K562 (cell line): ENCODE results near the gene CPT1B. TPM values are rescaled to one million over a fixed set of nuclear protein-coding genes. Genes with fewer than 3 reads are reported as not detected.
A peak's percentile ranks its signal among the peaks of the same experiment; 100 is the strongest.

Experiments used
- BRF1 ChIP-seq: IDR thresholded peaks from 3 replicates; pipeline ENCODE4 v1.6.1; 2011; ENCODE audit warnings: borderline replicate concordance, mild to moderate bottlenecking; ENCODE audit not compliant: insufficient read length; ENCODE audit errors: extremely low read depth
- CBX2 ChIP-seq: fragments of 200-600 bp; sonication (generic); IDR thresholded peaks from one replicate; pipeline ENCODE4 v1.6.1; 2012; ENCODE audit warnings: mild to moderate bottlenecking, low read length, inconsistent platforms; ENCODE audit not compliant: insufficient read depth, poor library complexity, severe bottlenecking
- CCNT2 ChIP-seq: IDR thresholded peaks from 2 replicates; pipeline ENCODE4 v1.6.1; 2011; ENCODE audit warnings: borderline replicate concordance, low read depth, mild to moderate bottlenecking, moderate library complexity, mixed read lengths, low read length; ENCODE audit not compliant: insufficient read length; ENCODE audit errors: extremely low read depth
- HMGN3 ChIP-seq: IDR thresholded peaks from 2 replicates; pipeline ENCODE4 v1.6.1; 2011; ENCODE audit warnings: borderline replicate concordance, low read depth, mild to moderate bottlenecking, mixed read lengths, low read length; ENCODE audit not compliant: insufficient read length; ENCODE audit errors: extremely low read depth
- MAZ ChIP-seq, 2 experiments: fragments of 450-650 bp in 1 of 2; sonication (generic) in 1 of 2; formaldehyde crosslinking; IDR thresholded peaks in 1 of 2; conservative IDR thresholded peaks in 1 of 2; 2 replicates each; pipeline versions ENCODE4 v1.4.0 to v1.5.0; 2020; ENCODE audit warnings: mild to moderate bottlenecking in 1 of 2, missing genetic modification reagents in 1 of 2
- NR0B1 ChIP-seq: fragments of 450-650 bp; IDR thresholded peaks from one replicate; pipeline ENCODE4 v1.6.1; 2018; ENCODE audit warnings: mild to moderate bottlenecking, moderate library complexity; ENCODE audit not compliant: partially characterized antibody
- RAD21 ChIP-seq, 2 experiments: fragments of 250-450 bp in 1 of 2; fragments of 450-650 bp in 1 of 2; sonication (Bioruptor Pico) in 1 of 2; formaldehyde crosslinking in 1 of 2; IDR thresholded peaks in 1 of 2; conservative IDR thresholded peaks in 1 of 2; 2 replicates each; pipeline versions ENCODE4 v1.4.0 to v1.8.0; 2020 to 2022; ENCODE audit warnings: mild to moderate bottlenecking in 2 of 2, moderate library complexity in 1 of 2
- REST ChIP-seq, 2 experiments: fragments of 450-650 bp; formaldehyde crosslinking in 1 of 2; IDR thresholded peaks; 2 replicates each; pipeline versions ENCODE4 v1.4.0 to v1.6.1; 2014 to 2020; ENCODE audit warnings: mild to moderate bottlenecking in 2 of 2, borderline replicate concordance in 1 of 2, low read depth in 1 of 2
- SUPT5H ChIP-seq: fragments of 450-650 bp; IDR thresholded peaks from 2 replicates; pipeline ENCODE4 v1.6.1; 2016
- TOE1 ChIP-seq, 2 experiments: fragments of 450-650 bp in 1 of 2; sonication (generic) in 1 of 2; formaldehyde crosslinking in 1 of 2; IDR thresholded peaks; 2 replicates each; pipeline versions ENCODE4 v1.7.1 to v1.8.0; 2016 to 2022; ENCODE audit warnings: borderline replicate concordance in 2 of 2, mild to moderate bottlenecking in 2 of 2, antibody characterized with exemption in 1 of 2, inconsistent platforms in 1 of 2, low read depth in 1 of 2, missing genetic modification reagents in 1 of 2, moderate library complexity in 1 of 2
- ZNF639 ChIP-seq, 2 experiments: fragments of 200-800 bp in 1 of 2; sonication (Bioruptor generic) in 1 of 2; sonication (generic) in 1 of 2; formaldehyde crosslinking in 1 of 2; IDR thresholded peaks in 1 of 2; conservative IDR thresholded peaks in 1 of 2; 2 replicates each; pipeline versions ENCODE4 v1.5.0 to v1.6.1; 2016 to 2020; ENCODE audit warnings: missing compliant biosample characterization in 1 of 2, missing genetic modification characterization in 1 of 2, missing genetic modification reagents in 1 of 2
- ZNF830 ChIP-seq: fragments of 250-450 bp; sonication (Bioruptor Pico); IDR thresholded peaks from 2 replicates; pipeline ENCODE4 v1.5.0; 2021; ENCODE audit warnings: mild to moderate bottlenecking
- polyA plus RNA-seq, 8 experiments: library from polyadenylated mRNA; depleted of rRNA in 4 of 8; stranded (reverse) in 5 of 8; unstranded in 3 of 8; fragments of >200 nt; fragmentation: Nextera tagmentation in 2 of 8; fragmentation: Illumina TruSeq in 1 of 8; extraction: Ambion mirVana in 2 of 8; extraction: Trizol in 1 of 8; gene quantifications; 2 replicates each; pipeline versions ENCODE4 v1.2.1 to v1.2.3, GENCODE V29; 2011 to 2014; ENCODE audit warnings: inconsistent platforms in 1 of 8, missing spikeins in 1 of 8
- total RNA-seq, 7 experiments: library from RNA; depleted of rRNA in 6 of 7; stranded (reverse); fragments of >200 nt in 6 of 7; fragmentation: Illumina TruSeq in 2 of 7; extraction: Trizol in 2 of 7; gene quantifications; 2 replicates each; pipeline versions ENCODE4 v1.2.1 to v1.2.3, GENCODE V29; 2011 to 2021; ENCODE audit warnings: low replicate concordance in 1 of 7

Gene CPT1B
- total and polyA plus RNA-seq, 9 of the 15 experiments (the other 6 are each of a cell fraction or from before 2014, with no cell fraction given) = 0.35 to 6.1 (median 2.6) TPM

GRCh38 chr22:50562523-50563412 is 15.5 kb downstream of the CPT1B start, which contains the start of gene SYCE3 (continued):
- TF ChIP-seq REST (IDR thresholded peaks at IDR 0.05; ENCODE audit: borderline replicate concordance) = peak; percentile 35; the same call in 1 of the 2 replicates
- no peak for TF ChIP-seq REST (CRISPR knock-in tag; IDR thresholded peaks at IDR 0.05; ENCODE audit: low read depth)
- peak; percentile 49 to 56 for TF ChIP-seq RAD21 (CRISPR knock-in tag; conservative IDR thresholded peaks at IDR 0.05 in 1 of 2, IDR thresholded peaks at IDR 0.05 in 1 of 2)
- TF ChIP-seq TOE1 (IDR thresholded peaks at IDR 0.05; ENCODE audit: borderline replicate concordance) = 0 out of 2 replicates have a peak, but pooled peaks have one; percentile 25
- no peak for TF ChIP-seq TOE1 (CRISPR knock-in tag; IDR thresholded peaks at IDR 0.05; ENCODE audit: borderline replicate concordance, low read depth)
- no peak for TF ChIP-seq ZNF639 (CRISPR knock-in tag; conservative IDR thresholded peaks at IDR 0.05 in 1 of 2, IDR thresholded peaks at IDR 0.05 in 1 of 2)
- peak; percentile 67 for TF ChIP-seq HMGN3
- TF ChIP-seq NR0B1 = no peak
- peak; percentile 75 to 95 for TF ChIP-seq MAZ (CRISPR knock-in tag; conservative IDR thresholded peaks at IDR 0.05 in 1 of 2, IDR thresholded peaks at IDR 0.05 in 1 of 2)
- peak; percentile 39; the same call in 1 of the 2 replicates for TF ChIP-seq SUPT5H
- TF ChIP-seq BRF1 = no peak
- TF ChIP-seq CBX2 = no peak
- no peak for TF ChIP-seq ZNF830 (CRISPR knock-in tag)
- TF ChIP-seq CCNT2 = peak; percentile 44
